Pancreas (tissue), 10 donors: ENCODE measurements around the gene SOX5. TPM values are rescaled to one million over a fixed set of nuclear protein-coding genes. Genes with fewer than 3 reads are reported as not detected.

Experiments used
- ATAC-seq, 4 donors: fragments of 200-7000 bp; cut with Tn5 transposase; one replicate each; pipeline versions ENCODE4 v1.8.0 to v1.9.1; 2020; ENCODE audit warnings: mild to moderate bottlenecking in 4 of 4, moderate library complexity in 4 of 4
- DNase-seq, 6 donors: peaks; one replicate each; pipeline ENCODE4 v3.0.0-alpha.2; 2020
- FAIRE-seq: peaks from 2 replicates; lab custom pipeline; 2012; peaks lifted over from hg19 to GRCh38; lab: Jason Lieb, UNC
- H3K27ac ChIP-seq, 4 donors: fragments of 200-600 bp; sonication (generic); 1 replicate in 3 of 4; 2 replicates in 1 of 4; pipeline versions ENCODE4 v1.5.0 to v1.8.0; 2020
- H3K27me3 ChIP-seq, 4 donors: fragments of 200-600 bp; one replicate each; pipeline ENCODE4 v1.8.0; 2021
- H3K36me3 ChIP-seq, 3 donors: fragments of 200-600 bp; sonication (generic) in 1 of 3; one replicate each; pipeline versions ENCODE4 v1.5.0 to v1.8.0; 2020 to 2021
- H3K4me1 ChIP-seq, 3 donors: fragments of 200-600 bp; one replicate each; pipeline ENCODE4 v1.8.0; 2021
- H3K4me3 ChIP-seq, 4 donors: fragments of 200-600 bp; sonication (generic) in 2 of 4; one replicate each; pipeline versions ENCODE4 v1.5.0 to v1.8.0; 2020 to 2021
- H3K9me3 ChIP-seq, 4 donors: fragments of 200-600 bp; one replicate each; pipeline ENCODE4 v1.8.0; 2021
- WGBS, 2 donors: extraction: QIAGEN DNeasy Blood & Tissue Kit; methylation state at CpG; one replicate each; pipeline ENCODE4 v1.1.7; 2013; 5-methylcytosine and 5-hydroxymethylcytosine counted together
- intact Hi-C, 3 donors: fragments of 100-400 bp; cut with DNase I; formaldehyde crosslinking; loops; one replicate each; pipeline versions ENCODE4 v1.11.1 to v1.14.2; 2022
- polyA plus RNA-seq, 2 donors: library from polyadenylated mRNA; stranded (reverse); fragments of 200-250 nt; gene quantifications; one replicate each; pipeline ENCODE4 v1.2.3, GENCODE V29; 2013
- total RNA-seq, 6 donors: library from RNA; stranded (reverse); fragmentation: NEBNext Ultra II Directional in 4 of 6; extraction: Animal tissue kit (Norgen Biotek cat#: 25700) in 4 of 6; gene quantifications; one replicate each; pipeline versions ENCODE4 v1.2.1 to v1.2.4, GENCODE V29; 2021 to 2023
- TF ChIP-seq, protein P1 (sequence below), 4 donors: fragments of 200-600 bp; sonication (generic) in 3 of 4; IDR thresholded peaks; one replicate each; pipeline versions ENCODE4 v1.5.0 to v1.8.0; 2021; ENCODE audit warnings: antibody characterized with exemption in 4 of 4
- donor health status: healthy with polysubstance abuse.
- donor health status: DM: no; HTN: no; CAD: no; lungs with moderate emphysema.
- donor health status: DM: no; HTN: no; CAD: no.
- donor health status: control.
- donor health status: control.
- donor health status: Bipolar disorder and iron deficiency.
- donor health status: DM: yes; HTN: yes; CAD: no.
- donor health status: DM: no; HTN: no; CAD: no.
- donor health status: DM: no; HTN: no; CAD: no.
- donor health status: DM: yes; HTN: yes; CAD: no.

SOX5 gene
- total and polyA plus RNA-seq, 8 donors, result 0.47 to 2.5 (median 1.6) TPM

DNA sequence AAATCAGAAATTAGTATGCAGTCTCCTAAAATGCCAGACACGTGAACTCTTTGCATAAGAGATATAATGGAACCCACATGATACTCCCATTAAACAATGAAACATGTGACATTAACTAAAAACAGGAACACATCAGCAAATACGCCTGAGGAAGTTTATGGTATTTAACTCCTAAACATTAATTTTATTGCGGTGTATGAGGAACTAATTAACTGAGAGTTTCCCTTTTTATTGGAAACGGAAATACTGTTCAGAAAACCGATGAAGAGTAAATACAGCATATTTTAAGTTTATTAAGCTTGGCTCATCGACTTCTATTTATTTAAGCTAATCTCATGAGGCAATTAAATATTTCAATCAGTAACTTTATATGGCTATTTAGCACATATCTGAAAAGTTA, 290.3 kb downstream of the SOX5 start:
- no peaks in the 10 kb centered on the region for H3K27me3 ChIP-seq
- no peak for ATAC-seq
- no peaks in the 10 kb centered on the region for H3K36me3 ChIP-seq
- no peaks in the 10 kb centered on the region for H3K9me3 ChIP-seq
- no peak overlapping the region for H3K4me3 ChIP-seq
- 75 to 79% methylated on average over 6 of the region's 6 CpGs for WGBS, 2 donors
- no peak overlapping the region for H3K27ac ChIP-seq
- no peak for DNase-seq
- intact Hi-C loops, result no loop called here
- no peaks in the 10 kb centered on the region for H3K4me1 ChIP-seq
- TF ChIP-seq, protein P1, sequence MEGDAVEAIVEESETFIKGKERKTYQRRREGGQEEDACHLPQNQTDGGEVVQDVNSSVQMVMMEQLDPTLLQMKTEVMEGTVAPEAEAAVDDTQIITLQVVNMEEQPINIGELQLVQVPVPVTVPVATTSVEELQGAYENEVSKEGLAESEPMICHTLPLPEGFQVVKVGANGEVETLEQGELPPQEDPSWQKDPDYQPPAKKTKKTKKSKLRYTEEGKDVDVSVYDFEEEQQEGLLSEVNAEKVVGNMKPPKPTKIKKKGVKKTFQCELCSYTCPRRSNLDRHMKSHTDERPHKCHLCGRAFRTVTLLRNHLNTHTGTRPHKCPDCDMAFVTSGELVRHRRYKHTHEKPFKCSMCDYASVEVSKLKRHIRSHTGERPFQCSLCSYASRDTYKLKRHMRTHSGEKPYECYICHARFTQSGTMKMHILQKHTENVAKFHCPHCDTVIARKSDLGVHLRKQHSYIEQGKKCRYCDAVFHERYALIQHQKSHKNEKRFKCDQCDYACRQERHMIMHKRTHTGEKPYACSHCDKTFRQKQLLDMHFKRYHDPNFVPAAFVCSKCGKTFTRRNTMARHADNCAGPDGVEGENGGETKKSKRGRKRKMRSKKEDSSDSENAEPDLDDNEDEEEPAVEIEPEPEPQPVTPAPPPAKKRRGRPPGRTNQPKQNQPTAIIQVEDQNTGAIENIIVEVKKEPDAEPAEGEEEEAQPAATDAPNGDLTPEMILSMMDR (IDR thresholded peaks at IDR 0.05), result no peak
- FAIRE-seq, result no peak

DNA sequence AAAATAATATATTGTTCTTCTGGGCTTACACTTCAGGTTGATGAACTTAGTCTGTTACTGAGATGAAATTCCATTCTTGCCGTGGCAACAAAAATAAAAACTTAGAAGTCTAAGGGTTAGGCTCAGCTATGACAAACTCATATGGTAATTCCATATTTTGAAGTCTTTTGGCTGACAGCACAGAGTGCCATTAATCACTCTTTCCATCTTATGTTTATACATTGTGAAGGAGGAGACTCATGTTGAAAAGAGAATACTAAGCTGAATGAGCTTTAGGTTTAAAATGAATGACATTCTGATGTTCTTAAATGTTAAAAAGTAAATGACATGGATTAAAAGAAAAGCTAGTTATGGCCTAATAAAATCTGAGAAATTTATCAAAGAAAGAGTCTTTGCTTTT, 291.9 kb downstream of the SOX5 start:
- Histone ChIP-seq H3K27ac (no peak overlapping the region), H3K36me3 (no peaks in the 10 kb centered on the region), H3K4me1 (no peaks in the 10 kb centered on the region), H3K9me3 (no peaks in the 10 kb centered on the region), H3K27me3 (no peaks in the 10 kb centered on the region), H3K4me3 (no peak overlapping the region)
- TF ChIP-seq, protein P1 (IDR thresholded peaks at IDR 0.05), result no peak
- ATAC-seq (no peak), FAIRE-seq (no peak), DNase-seq (no peak)
- 66 to 77% methylated on average over 1 of the region's 1 CpG for WGBS, 2 donors
- intact Hi-C loops, result no loop called here

DNA sequence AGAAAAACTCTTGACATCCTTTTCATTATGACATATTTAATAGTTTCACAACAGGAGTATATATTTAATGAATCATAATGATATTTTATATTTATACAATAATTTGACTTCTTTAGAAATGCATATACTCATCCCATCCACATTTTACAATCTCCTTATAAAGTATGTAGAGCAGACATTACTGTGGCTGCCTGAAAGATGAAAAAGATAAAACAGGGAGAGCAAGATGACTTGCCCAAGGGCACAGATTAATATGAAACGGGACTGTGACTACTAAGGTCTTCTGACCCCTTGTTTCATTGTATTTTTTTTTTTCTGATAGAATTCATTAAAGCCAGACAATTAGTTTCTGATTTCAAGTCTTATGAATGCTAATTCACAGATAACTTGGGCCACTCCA, 293.6 kb downstream of the SOX5 start:
- Histone ChIP-seq H3K27me3 (no peaks in the 10 kb centered on the region), H3K4me1 (no peaks in the 10 kb centered on the region), H3K4me3 (no peak overlapping the region), H3K36me3 (no peaks in the 10 kb centered on the region), H3K27ac (no peak overlapping the region), H3K9me3 (no peaks in the 10 kb centered on the region)
- 44 to 46% methylated on average over 1 of the region's 1 CpG for WGBS, 2 donors
- intact Hi-C loops, result no loop called here
- no peak for ATAC-seq
- FAIRE-seq, result no peak
- no peak for DNase-seq
- TF ChIP-seq, protein P1 (IDR thresholded peaks at IDR 0.05), result no peak

DNA sequence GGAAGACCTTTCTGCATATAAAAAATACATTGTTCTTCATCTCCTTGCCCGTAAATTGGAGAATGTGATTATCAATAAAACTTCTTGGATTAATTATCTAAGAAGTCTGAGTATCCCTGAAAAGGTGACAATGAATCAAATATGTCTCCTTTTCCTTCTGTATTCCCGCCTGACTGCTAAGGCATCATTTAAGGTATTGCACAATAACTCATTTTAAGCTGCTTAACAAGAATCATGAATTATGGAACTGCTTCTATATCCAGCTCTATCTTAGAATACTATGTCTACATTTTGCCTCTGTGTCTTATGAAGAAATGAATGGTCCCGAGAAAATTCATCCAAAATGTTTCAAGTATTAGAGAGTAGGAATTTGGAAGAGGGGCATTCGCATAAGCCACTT, 294.4 kb downstream of the SOX5 start:
- H3K4me3 ChIP-seq, result no peak overlapping the region
- intact Hi-C loops, result no loop called here
- WGBS, 2 donors, result 76 to 84% methylated on average over 4 of the region's 4 CpGs
- no peak for DNase-seq
- TF ChIP-seq, protein P1 (IDR thresholded peaks at IDR 0.05), result no peak
- ATAC-seq, result no peak
- FAIRE-seq, result no peak
- H3K4me1 ChIP-seq, result no peaks in the 10 kb centered on the region
- H3K27me3 ChIP-seq, result no peaks in the 10 kb centered on the region
- no peaks in the 10 kb centered on the region for H3K9me3 ChIP-seq
- no peak overlapping the region for H3K27ac ChIP-seq
- H3K36me3 ChIP-seq, result no peaks in the 10 kb centered on the region

DNA sequence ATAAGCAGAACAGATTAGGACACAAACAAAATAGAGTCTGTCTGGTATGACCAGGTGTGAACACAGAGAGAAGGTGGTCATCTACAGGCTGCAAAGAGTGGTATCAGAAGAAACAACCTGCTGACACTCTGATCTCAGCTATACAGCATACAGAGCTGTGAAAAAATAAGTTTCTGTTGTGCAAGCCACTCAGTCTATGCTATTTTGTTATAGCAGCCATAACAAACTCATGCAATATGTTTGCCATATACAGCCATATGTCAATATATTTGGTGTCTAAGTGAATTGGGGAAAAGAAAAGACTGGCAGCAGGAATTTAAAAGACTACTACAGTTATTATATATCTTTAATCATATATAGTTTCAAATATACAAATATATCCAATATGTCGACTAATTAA, 300.9 kb downstream of the SOX5 start:
- no peaks in the 10 kb centered on the region for H3K9me3 ChIP-seq
- ATAC-seq, result no peak
- no peak for FAIRE-seq
- WGBS, 2 donors, result 84 to 93% methylated on average over 1 of the region's 1 CpG
- intact Hi-C loops, result no loop called here
- no peak overlapping the region for H3K4me3 ChIP-seq
- DNase-seq, result no peak
- H3K36me3 ChIP-seq, result no peaks in the 10 kb centered on the region
- H3K27ac ChIP-seq, result no peak overlapping the region
- TF ChIP-seq, protein P1 (IDR thresholded peaks at IDR 0.05), result no peak
- H3K27me3 ChIP-seq, result no peaks in the 10 kb centered on the region
- H3K4me1 ChIP-seq, result no peaks in the 10 kb centered on the region
